ENCODE measurements around the gene HOXB8.

HOXB8 gene

DNA sequence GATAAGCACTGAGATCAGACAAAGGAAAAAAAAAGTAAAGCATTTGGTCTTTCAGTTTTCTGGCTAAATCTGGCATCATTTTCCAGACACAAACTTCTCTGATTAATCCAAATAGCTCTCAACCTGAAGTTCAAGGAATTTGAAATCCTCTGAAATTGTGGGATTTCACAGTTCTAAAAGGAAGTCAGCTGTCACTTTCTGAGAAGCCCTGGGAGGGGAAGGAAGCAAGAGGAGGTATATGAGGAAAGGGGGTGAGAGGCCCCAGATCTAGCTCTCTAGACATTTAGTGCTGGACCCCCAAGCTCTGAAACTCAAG, 28.6 kb upstream of the HOXB8 start:
- Mint-ChIP-seq H3K27ac (no peak overlapping the region), H3K4me3 (peak overlapping the region; percentile 23 to 75 (median 29)), H3K4me1 (peaks cover 22% of the 10 kb centered on the region), H3K9me3 (no peaks in the 10 kb centered on the region), H3K27me3 (ENCODE audit: low read depth) (peaks cover 100% of the 10 kb centered on the region), H3K36me3 (ENCODE audit: low read depth) (no peaks in the 10 kb centered on the region)
- TF ChIP-seq, protein P1, sequence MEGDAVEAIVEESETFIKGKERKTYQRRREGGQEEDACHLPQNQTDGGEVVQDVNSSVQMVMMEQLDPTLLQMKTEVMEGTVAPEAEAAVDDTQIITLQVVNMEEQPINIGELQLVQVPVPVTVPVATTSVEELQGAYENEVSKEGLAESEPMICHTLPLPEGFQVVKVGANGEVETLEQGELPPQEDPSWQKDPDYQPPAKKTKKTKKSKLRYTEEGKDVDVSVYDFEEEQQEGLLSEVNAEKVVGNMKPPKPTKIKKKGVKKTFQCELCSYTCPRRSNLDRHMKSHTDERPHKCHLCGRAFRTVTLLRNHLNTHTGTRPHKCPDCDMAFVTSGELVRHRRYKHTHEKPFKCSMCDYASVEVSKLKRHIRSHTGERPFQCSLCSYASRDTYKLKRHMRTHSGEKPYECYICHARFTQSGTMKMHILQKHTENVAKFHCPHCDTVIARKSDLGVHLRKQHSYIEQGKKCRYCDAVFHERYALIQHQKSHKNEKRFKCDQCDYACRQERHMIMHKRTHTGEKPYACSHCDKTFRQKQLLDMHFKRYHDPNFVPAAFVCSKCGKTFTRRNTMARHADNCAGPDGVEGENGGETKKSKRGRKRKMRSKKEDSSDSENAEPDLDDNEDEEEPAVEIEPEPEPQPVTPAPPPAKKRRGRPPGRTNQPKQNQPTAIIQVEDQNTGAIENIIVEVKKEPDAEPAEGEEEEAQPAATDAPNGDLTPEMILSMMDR (IDR thresholded peaks at IDR 0.05; ENCODE audit: unreplicated experiment in 3 of 3), result no peak

GRCh38 chr17:48642843-48643696, 28.0 kb upstream of the HOXB8 start:
- no peak overlapping the region for H3K27ac Mint-ChIP-seq
- H3K4me3 Mint-ChIP-seq, result peak overlapping the region; percentile 29 to 75 (median 33)
- H3K27me3 Mint-ChIP-seq (ENCODE audit: low read depth), result peaks cover 100% of the 10 kb centered on the region
- TF ChIP-seq, protein P1 (IDR thresholded peaks at IDR 0.05; ENCODE audit: unreplicated experiment in 3 of 3), result no peak
- H3K9me3 Mint-ChIP-seq, result no peaks in the 10 kb centered on the region
- H3K4me1 Mint-ChIP-seq, result peaks cover 22% of the 10 kb centered on the region
- H3K36me3 Mint-ChIP-seq (ENCODE audit: low read depth), result no peaks in the 10 kb centered on the region

DNA sequence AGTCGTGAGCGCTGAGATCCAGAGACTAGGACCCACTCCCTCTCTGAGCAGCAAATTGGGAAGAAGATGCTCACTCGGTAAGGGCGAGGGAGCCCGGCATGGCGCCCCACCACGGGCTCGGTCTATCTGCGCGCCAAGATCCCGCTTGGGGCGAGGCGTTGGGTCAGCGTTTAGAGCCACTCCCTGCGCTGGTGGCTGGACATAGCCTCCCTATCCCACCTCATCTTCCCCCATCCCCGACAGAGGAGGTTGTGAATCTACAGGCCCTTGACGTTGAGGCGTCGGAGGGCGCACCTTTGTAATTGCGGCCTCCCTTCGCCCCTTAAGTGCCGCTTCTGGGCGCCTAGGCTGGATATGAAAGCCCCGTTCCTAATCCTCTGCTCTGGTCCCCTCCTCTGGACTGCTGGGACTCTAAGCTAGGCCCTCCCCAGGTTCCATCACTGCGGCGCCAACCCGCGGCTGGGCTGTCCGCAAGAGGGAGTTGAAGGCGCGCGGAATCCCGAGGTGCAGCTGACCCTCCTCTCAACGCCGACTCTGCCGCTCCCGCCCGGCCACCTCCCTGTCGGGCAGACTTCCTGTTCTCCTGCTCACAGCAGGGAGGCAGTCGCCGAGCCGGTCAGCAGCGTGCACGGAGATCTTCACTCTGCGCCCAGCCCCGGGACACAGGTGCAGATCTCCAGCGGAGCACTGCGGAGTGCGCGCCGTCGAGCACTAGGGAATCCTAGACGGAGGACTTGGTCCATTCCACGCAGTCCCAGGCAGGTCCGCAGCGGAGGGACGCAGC, 27.2 kb upstream of the HOXB8 start:
- H3K4me3 Mint-ChIP-seq, result peak overlapping the region in 2 of 3 experiments; percentile 54 to 75
- peaks cover 22% of the 10 kb centered on the region for H3K4me1 Mint-ChIP-seq
- no peaks in the 10 kb centered on the region for H3K9me3 Mint-ChIP-seq
- no peaks in the 10 kb centered on the region for H3K36me3 Mint-ChIP-seq (ENCODE audit: low read depth)
- no peak overlapping the region for H3K27ac Mint-ChIP-seq
- TF ChIP-seq, protein P1 (IDR thresholded peaks at IDR 0.05; ENCODE audit: unreplicated experiment in 3 of 3), result no peak
- peaks cover 100% of the 10 kb centered on the region for H3K27me3 Mint-ChIP-seq (ENCODE audit: low read depth)

- H3K36me3 Mint-ChIP-seq (ENCODE audit: low read depth), result no peaks in the 10 kb centered on the region
- H3K27me3 Mint-ChIP-seq (ENCODE audit: low read depth), result peaks cover 100% of the 10 kb centered on the region
- peak overlapping the region; percentile 50 to 75 (median 57) for H3K4me3 Mint-ChIP-seq
- H3K27ac Mint-ChIP-seq, result no peak overlapping the region
- TF ChIP-seq, protein P1 (IDR thresholded peaks at IDR 0.05; ENCODE audit: unreplicated experiment in 3 of 3), result no peak
- H3K9me3 Mint-ChIP-seq, result no peaks in the 10 kb centered on the region
- H3K4me1 Mint-ChIP-seq, result peaks cover 26% of the 10 kb centered on the region
These were observed 26.5 kb upstream of the HOXB8 start for GRCh38 chr17:48641541-48642058.

DNA sequence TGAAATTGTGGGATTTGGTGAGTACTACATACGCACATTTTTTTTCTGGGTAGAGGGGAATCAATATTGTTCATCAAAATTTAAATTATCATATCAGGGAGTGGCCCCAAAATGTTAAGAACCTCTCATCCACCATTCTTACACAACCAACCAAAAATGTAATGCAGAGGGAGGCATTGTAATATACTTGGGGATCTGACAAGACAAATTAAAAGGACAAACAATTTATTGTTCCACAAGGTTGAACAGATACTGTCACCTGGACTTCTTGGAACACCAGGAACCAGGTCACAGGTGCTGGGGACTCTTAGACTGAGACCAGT, 25.7 kb upstream of the HOXB8 start:
- Mint-ChIP-seq H3K4me1 (peaks cover 25% of the 10 kb centered on the region), H3K36me3 (ENCODE audit: low read depth) (no peaks in the 10 kb centered on the region), H3K9me3 (no peaks in the 10 kb centered on the region), H3K27me3 (ENCODE audit: low read depth) (peaks cover 100% of the 10 kb centered on the region), H3K27ac (no peak overlapping the region), H3K4me3 (peak overlapping the region in 1 of 3 experiments; percentile 22)
- TF ChIP-seq, protein P1 (IDR thresholded peaks at IDR 0.05; ENCODE audit: unreplicated experiment in 3 of 3), result no peak
